Measurements from ENCODE around the gene RGS2. TPM values are rescaled to one million over a fixed set of nuclear protein-coding genes. Genes with fewer than 3 reads are reported as not detected.

RGS2 gene
- total RNA-seq, 4 donors from 2014 or later = 9.1 to 39.0 (median 17.8) TPM

- no peaks in the 10 kb centered on the region for H3K9me3 ChIP-seq
- no peak for DNase-seq
- H3K4me3 ChIP-seq (replicated peaks in 1 of 3) = peak overlapping the region; percentile 51 to 78 (median 54)
- H3K36me3 ChIP-seq = no peaks in the 10 kb centered on the region
- intact Hi-C loops (cut with DNase I) = loop anchor here (10.0 kb wide), 1 partner anchor 217 kb away; no protein-coding TSS in a partner anchor
- TF ChIP-seq POLR2A (IDR thresholded peaks at IDR 0.05) (no peak), CTCF (IDR thresholded peaks at IDR 0.05) (no peak)
- no peaks in the 10 kb centered on the region for H3K27me3 ChIP-seq
- 7 to 19% methylated on average over 8 of the region's 8 CpGs for WGBS, 2 donors
- peak overlapping the region; percentile 83 to 95 (median 89) for H3K27ac ChIP-seq
- peaks cover 12 to 16% of the 10 kb centered on the region in 2 donors for H3K4me1 ChIP-seq
Observed at GRCh38 chr1:192808163-192808517, 699 bp upstream of the RGS2 start.

GRCh38 chr1:192809307-192810252 is 741 bp downstream of the RGS2 start:
- Histone ChIP-seq H3K9me3 (no peaks in the 10 kb centered on the region), H3K36me3 (no peaks in the 10 kb centered on the region), H3K4me3 (replicated peaks in 1 of 3) (peak overlapping the region; percentile 51 to 78 (median 54)), H3K27ac (peak overlapping the region in 2 of 3 donors; percentile 89 to 95), H3K27me3 (no peaks in the 10 kb centered on the region), H3K4me1 (peaks cover 12 to 16% of the 10 kb centered on the region in 2 donors)
- DNase-seq = peak in 1 of 2 donors; percentile 33
- TF ChIP-seq POLR2A (IDR thresholded peaks at IDR 0.05) = no peak
- no peak for TF ChIP-seq CTCF (IDR thresholded peaks at IDR 0.05)
- intact Hi-C loops (cut with DNase I) = loop anchor here (10.0 kb wide), 1 partner anchor 215 kb away; no protein-coding TSS in a partner anchor
- 39 to 40% methylated on average over 25 of the region's 25 CpGs for WGBS, 2 donors

- intact Hi-C loops (cut with DNase I) = no loop called here
- WGBS, 2 donors = 92% methylated on average over 5 of the region's 5 CpGs
Observed at GRCh38 chr1:192810253-192810880, 1.5 kb downstream of the RGS2 start.

GRCh38 chr1:192811006-192811405 is 2.2 kb downstream of the RGS2 start:
- Histone ChIP-seq H3K4me1 (peaks cover 12 to 16% of the 10 kb centered on the region in 2 donors), H3K27me3 (no peaks in the 10 kb centered on the region), H3K4me3 (replicated peaks in 1 of 3) (no peak overlapping the region), H3K9me3 (no peaks in the 10 kb centered on the region), H3K36me3 (no peaks in the 10 kb centered on the region), H3K27ac (no peak overlapping the region)
- 88 to 90% methylated on average over 3 of the region's 3 CpGs for WGBS, 2 donors
- DNase-seq = no peak
- intact Hi-C loops (cut with DNase I) = no loop called here
- TF ChIP-seq CTCF (IDR thresholded peaks at IDR 0.05) (no peak), POLR2A (IDR thresholded peaks at IDR 0.05) (no peak)

More at GRCh38 chr1:192810253-192810880, 1.5 kb downstream of the RGS2 start:
- no peak for DNase-seq
- H3K27me3 ChIP-seq = no peaks in the 10 kb centered on the region
- H3K4me1 ChIP-seq = peaks cover 12 to 16% of the 10 kb centered on the region in 2 donors
- H3K9me3 ChIP-seq = no peaks in the 10 kb centered on the region
- H3K4me3 ChIP-seq (replicated peaks in 1 of 3) = no peak overlapping the region
- no peak overlapping the region for H3K27ac ChIP-seq
- no peaks in the 10 kb centered on the region for H3K36me3 ChIP-seq
- TF ChIP-seq POLR2A (IDR thresholded peaks at IDR 0.05) (no peak), CTCF (IDR thresholded peaks at IDR 0.05) (no peak)

Data from thyroid gland (tissue), 4 donors.